Erythroblast (primary cell): ENCODE results near the gene FSD1L.

ENCODE experiments used
- GATA1 ChIP-seq: IDR thresholded peaks from 2 replicates; pipeline ENCODE4 v1.6.1; 2011; ENCODE audit warnings: low read depth, mild to moderate bottlenecking, control low read depth, low read length, moderate library complexity
- POLR2A ChIP-seq: IDR thresholded peaks from 2 replicates; pipeline ENCODE4 v1.6.1; 2011; ENCODE audit warnings: mild to moderate bottlenecking, low read length

DNA sequence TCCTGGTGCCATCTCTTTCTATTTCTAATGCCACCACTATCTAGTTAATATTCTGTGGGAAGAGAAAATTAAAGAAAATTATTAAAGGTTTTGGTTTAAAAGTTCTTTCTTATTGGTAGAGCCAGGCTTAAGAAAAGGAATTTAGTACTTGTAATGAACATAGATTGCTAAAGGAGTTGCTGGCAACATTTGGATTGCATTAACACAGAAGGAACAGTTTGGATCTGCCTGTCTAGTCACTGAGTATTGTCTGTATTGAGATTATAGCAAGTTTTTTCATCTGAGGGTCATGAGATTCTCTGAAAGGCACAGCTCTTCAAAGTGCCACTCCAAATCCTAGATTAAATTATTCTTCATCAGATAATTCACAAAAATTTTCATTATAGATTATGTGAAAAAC is 32.0 kb downstream of the FSD1L start:
- no peak for TF ChIP-seq POLR2A
- TF ChIP-seq GATA1: no peak
